ENCODE results near the gene CD164L2.
A peak's percentile ranks its signal among the peaks of the same experiment; 100 is the strongest.

Gene CD164L2

GRCh38 chr1:27361044-27361402 lies 22.1 kb downstream of the CD164L2 start:
- DNase-seq: no peak

GRCh38 chr1:27360159-27361043 lies 22.7 kb downstream of the CD164L2 start:
- peak; percentile 41 for DNase-seq

- DNase-seq: no peak
These were observed 23.3 kb downstream of the CD164L2 start for GRCh38 chr1:27359822-27360158.

- no peak for DNase-seq
These were observed 24.2 kb downstream of the CD164L2 start for GRCh38 chr1:27358928-27359313.

GRCh38 chr1:27358038-27358927 lies 24.9 kb downstream of the CD164L2 start:
- DNase-seq: no peak

GRCh38 chr1:27357281-27358037 lies 25.7 kb downstream of the CD164L2 start:
- DNase-seq: peak; percentile 80

GRCh38 chr1:27356619-27357280 lies 26.4 kb downstream of the CD164L2 start:
- peak; percentile 26 for DNase-seq

- no peak for DNase-seq
These were observed 26.9 kb downstream of the CD164L2 start for GRCh38 chr1:27356277-27356618.

- DNase-seq: no peak
These were observed 27.4 kb downstream of the CD164L2 start for GRCh38 chr1:27355683-27356082.

- no peak for DNase-seq
These were observed 29.5 kb downstream of the CD164L2 start for GRCh38 chr1:27353629-27354028.

GRCh38 chr1:27353166-27353565 lies 30.0 kb downstream of the CD164L2 start:
- DNase-seq: no peak

- DNase-seq: no peak
These were observed 31.5 kb downstream of the CD164L2 start for GRCh38 chr1:27351541-27352107.

- no peak for DNase-seq
These were observed 32.2 kb downstream of the CD164L2 start for GRCh38 chr1:27350663-27351540.

GRCh38 chr1:27349784-27350662 lies 33.1 kb downstream of the CD164L2 start:
- no peak for DNase-seq

GRCh38 chr1:27348861-27349783 lies 34.0 kb downstream of the CD164L2 start:
- no peak for DNase-seq

GRCh38 chr1:27346991-27347624 lies 36.0 kb downstream of the CD164L2 start:
- DNase-seq: no peak

GRCh38 chr1:27346357-27346756 lies 36.8 kb downstream of the CD164L2 start:
- DNase-seq: no peak

GRCh38 chr1:27345272-27345671 lies 37.9 kb downstream of the CD164L2 start:
- DNase-seq: no peak

- DNase-seq: no peak
These were observed 39.5 kb downstream of the CD164L2 start for GRCh38 chr1:27343639-27344025.

Data from CD4-positive, alpha-beta T cell treated with Interferon gamma for 1 hour (primary cell).